H1 (cell line): ENCODE results near the gene EPDR1. TPM values are rescaled to one million over a fixed set of nuclear protein-coding genes. Genes with fewer than 3 reads are reported as not detected.

Experiments used
- CTCF ChIA-PET: fragments of 300-600 bp; sonication (Branson Sonifier 250); formaldehyde crosslinking; loops from one replicate; lab custom pipeline; 2021; ENCODE audit not compliant: partially characterized antibody; lab: Charles Lee
- POLR2A ChIA-PET: fragments of 300-600 bp; sonication (Branson Sonifier 250); formaldehyde crosslinking; loops from one replicate; lab custom pipeline; 2021; ENCODE audit warnings: inconsistent platforms; ENCODE audit not compliant: partially characterized antibody; lab: Charles Lee
- DNase-seq, 2 experiments: peaks; one replicate each; pipeline versions ENCODE4 v3.0.0 to v3.0.0-alpha.2; 2010 to 2022; ENCODE audit warnings: low spot score in 2 of 2, low read depth in 1 of 2, mixed read lengths in 1 of 2
- FAIRE-seq: peaks from 2 replicates; lab custom pipeline; 2011; peaks lifted over from hg19 to GRCh38; lab: Jason Lieb, UNC
- H2AFZ ChIP-seq: 2 replicates; pipeline ENCODE4 v1.8.1; 2012; ENCODE audit warnings: low read length, inconsistent platforms
- H2AK5ac ChIP-seq: 2 replicates; pipeline ENCODE4 v1.6.1; 2013; ENCODE audit warnings: low read depth, low read length
- H2BK120ac ChIP-seq: replicated peaks from 2 replicates; pipeline ENCODE3; 2013; ENCODE audit warnings: low read depth, low read length, inconsistent platforms
- H2BK12ac ChIP-seq: 2 replicates; pipeline ENCODE4 v1.6.1; 2013; ENCODE audit warnings: low read depth, low read length
- H2BK15ac ChIP-seq: 2 replicates; pipeline ENCODE4 v1.6.1; 2013; ENCODE audit warnings: low read length
- H2BK20ac ChIP-seq: 2 replicates; pipeline ENCODE4 v1.6.1; 2013; ENCODE audit warnings: low read length
- H2BK5ac ChIP-seq: 2 replicates; pipeline ENCODE4 v1.6.1; 2013; ENCODE audit warnings: low read depth, low read length
- H3K14ac ChIP-seq: 2 replicates; pipeline ENCODE4 v1.6.1; 2013; ENCODE audit warnings: inconsistent platforms; ENCODE audit not compliant: insufficient read length
- H3K18ac ChIP-seq: 2 replicates; pipeline ENCODE4 v1.6.1; 2013; ENCODE audit warnings: low read length; ENCODE audit errors: extremely low read depth
- H3K23ac ChIP-seq: 2 replicates; pipeline ENCODE4 v1.6.1; 2013; ENCODE audit warnings: inconsistent platforms; ENCODE audit not compliant: insufficient read length
- H3K23me2 ChIP-seq: 2 replicates; pipeline ENCODE4 v1.6.1; 2013; ENCODE audit warnings: low read depth, low read length
- H3K27ac ChIP-seq: 2 replicates; pipeline ENCODE4 v1.6.1; 2011; ENCODE audit warnings: low read depth, low read length, inconsistent platforms
- H3K27me3 ChIP-seq, 4 experiments: replicated peaks in 1 of 4; 1 replicate in 1 of 4; 2 replicates in 3 of 4; pipeline versions ENCODE4 v1.6.1 to v1.8.1; 2011 to 2013; ENCODE audit warnings: low read length in 3 of 4, mild to moderate bottlenecking in 3 of 4, inconsistent platforms in 2 of 4, mixed read lengths in 2 of 4, moderate library complexity in 1 of 4; ENCODE audit not compliant: control insufficient read depth in 3 of 4, insufficient read depth in 3 of 4; ENCODE audit errors: extremely low read depth in 1 of 4
- H3K36me3 ChIP-seq, 4 experiments: 2 replicates each; pipeline versions ENCODE4 v1.6.1 to v1.8.1; 2011 to 2013; ENCODE audit warnings: mild to moderate bottlenecking in 4 of 4, low read length in 3 of 4, moderate library complexity in 2 of 4, control low read depth in 1 of 4, inconsistent platforms in 1 of 4; ENCODE audit not compliant: insufficient read depth in 4 of 4, control insufficient read depth in 2 of 4
- H3K4ac ChIP-seq: replicated peaks from 2 replicates; pipeline ENCODE3; 2013; ENCODE audit warnings: low read length, low read depth, mixed read lengths, inconsistent platforms; ENCODE audit not compliant: insufficient read length
- H3K4me1 ChIP-seq, 4 experiments: replicated peaks in 1 of 4; 1 replicate in 1 of 4; 2 replicates in 3 of 4; pipeline versions ENCODE4 v1.6.1 to v1.8.1; 2011 to 2013; ENCODE audit warnings: low read length in 3 of 4, inconsistent platforms in 2 of 4, mixed read lengths in 1 of 4; ENCODE audit not compliant: insufficient read depth in 4 of 4, control insufficient read depth in 3 of 4
- H3K4me2 ChIP-seq, 2 experiments: 2 replicates each; pipeline versions ENCODE4 v1.6.1 to v1.8.1; 2011 to 2013; ENCODE audit warnings: low read depth in 2 of 2, low read length in 2 of 2, control low read depth in 1 of 2, inconsistent platforms in 1 of 2, mild to moderate bottlenecking in 1 of 2; ENCODE audit not compliant: insufficient read depth in 1 of 2
- H3K4me3 ChIP-seq, 4 experiments: fragments of 200-600, 300-600 bp in 1 of 4; sonication (generic), shearing (Covaris generic), sonication (Bioruptor Twin) in 1 of 4; 2 replicates each; pipeline versions ENCODE4 v1.5.1 to v1.8.1; 2011 to 2016; ENCODE audit warnings: low read length in 4 of 4, low read depth in 3 of 4, control low read depth in 2 of 4, inconsistent platforms in 2 of 4, mild to moderate bottlenecking in 2 of 4, mixed read lengths in 1 of 4, moderate library complexity in 1 of 4; ENCODE audit not compliant: insufficient read depth in 2 of 4; ENCODE audit errors: extremely low read depth in 1 of 4
- H3K56ac ChIP-seq: replicated peaks from 2 replicates; pipeline ENCODE3; 2013; ENCODE audit warnings: low read depth, mild to moderate bottlenecking, mixed read lengths, low read length, inconsistent platforms; ENCODE audit not compliant: insufficient read length
- H3K79me1 ChIP-seq: 2 replicates; pipeline ENCODE4 v1.6.1; 2013; ENCODE audit warnings: low read depth, low read length, control low read depth
- H3K79me2 ChIP-seq, 2 experiments: 2 replicates each; pipeline versions ENCODE4 v1.6.1 to v1.8.1; 2012 to 2013; ENCODE audit warnings: low read length in 2 of 2, mild to moderate bottlenecking in 2 of 2, inconsistent platforms in 1 of 2; ENCODE audit not compliant: insufficient read depth in 2 of 2, control insufficient read depth in 1 of 2
- H3K9ac ChIP-seq, 4 experiments: replicated peaks in 1 of 4; 1 replicate in 1 of 4; 2 replicates in 3 of 4; pipeline versions ENCODE4 v1.6.1 to v1.8.1; 2011 to 2013; ENCODE audit warnings: low read depth in 3 of 4, low read length in 3 of 4, control low read depth in 2 of 4, mild to moderate bottlenecking in 2 of 4, moderate library complexity in 2 of 4, inconsistent platforms in 1 of 4; ENCODE audit errors: extremely low read depth in 1 of 4
- H3K9me3 ChIP-seq, 2 experiments: 2 replicates each; pipeline versions ENCODE4 v1.6.1 to v1.8.1; 2012 to 2013; ENCODE audit warnings: mild to moderate bottlenecking in 2 of 2, moderate library complexity in 2 of 2, control low read depth in 1 of 2, inconsistent platforms in 1 of 2, low read depth in 1 of 2, low read length in 1 of 2, mixed read lengths in 1 of 2; ENCODE audit not compliant: insufficient read depth in 2 of 2
- H4K20me1 ChIP-seq, 2 experiments: replicated peaks in 1 of 2; 2 replicates each; pipeline versions ENCODE3 to v1.8.1; 2011 to 2013; ENCODE audit warnings: inconsistent platforms in 2 of 2, low read length in 2 of 2, mild to moderate bottlenecking in 1 of 2; ENCODE audit not compliant: insufficient read depth in 2 of 2, control insufficient read depth in 1 of 2
- H4K5ac ChIP-seq: 2 replicates; pipeline ENCODE4 v1.6.1; 2013; ENCODE audit warnings: low read length, low read depth, mixed read lengths, inconsistent platforms; ENCODE audit not compliant: insufficient read length
- H4K8ac ChIP-seq: 2 replicates; pipeline ENCODE4 v1.8.0; 2013; ENCODE audit warnings: mild to moderate bottlenecking, moderate library complexity, low read length, inconsistent platforms; ENCODE audit not compliant: insufficient read depth; ENCODE audit errors: extremely low read depth
- H4K91ac ChIP-seq: replicated peaks from 2 replicates; pipeline ENCODE3; 2013; ENCODE audit warnings: low read length, mixed read lengths, inconsistent platforms; ENCODE audit not compliant: insufficient read length
- ATF3 ChIP-seq: IDR thresholded peaks from 2 replicates; pipeline ENCODE4 v1.6.1; 2011; ENCODE audit warnings: low read depth, mild to moderate bottlenecking, low read length; ENCODE audit not compliant: insufficient read depth
- BACH1 ChIP-seq: IDR thresholded peaks from 2 replicates; pipeline ENCODE4 v1.6.1; 2012; ENCODE audit warnings: low read length, improper control_type of control experiment
- CTBP2 ChIP-seq: IDR thresholded peaks from 2 replicates; pipeline ENCODE4 v1.7.0; 2011; ENCODE audit warnings: borderline replicate concordance, mild to moderate bottlenecking, moderate library complexity, mixed read lengths, low read length; ENCODE audit not compliant: insufficient read depth, insufficient read length
- EGR1 ChIP-seq: IDR thresholded peaks from 2 replicates; pipeline ENCODE4 v1.6.1; 2011; ENCODE audit warnings: low read depth, low read length, borderline replicate concordance
- GTF2F1 ChIP-seq: IDR thresholded peaks from 2 replicates; pipeline ENCODE4 v1.6.1; 2012; ENCODE audit warnings: low read depth, low read length, improper control_type of control experiment, borderline replicate concordance
- KDM1A ChIP-seq: fragments of 200-600, 300-600 bp; sonication (generic); IDR thresholded peaks from 2 replicates; pipeline ENCODE4 v1.7.1; 2016; ENCODE audit warnings: mild to moderate bottlenecking, low read length, borderline replicate concordance
- MAFK ChIP-seq: IDR thresholded peaks from 2 replicates; pipeline ENCODE4 v1.6.1; 2012; ENCODE audit warnings: low read depth, mild to moderate bottlenecking, improper control_type of control experiment, low read length
- RBBP5 ChIP-seq: IDR thresholded peaks from 2 replicates; pipeline ENCODE4 v1.7.1; 2012; ENCODE audit warnings: low read depth, mild to moderate bottlenecking, inconsistent platforms, low read length, moderate library complexity, borderline replicate concordance
- SIRT6 ChIP-seq: IDR thresholded peaks from one replicate; pipeline ENCODE4 v1.7.1; 2012; ENCODE audit warnings: low read length, inconsistent platforms
- SRF ChIP-seq: IDR thresholded peaks from 2 replicates; pipeline ENCODE4 v1.6.1; 2011; ENCODE audit warnings: mild to moderate bottlenecking, low read depth, low read length, moderate library complexity
- TAF7 ChIP-seq: optimal IDR thresholded peaks from 2 replicates; pipeline ENCODE3; 2011; ENCODE audit warnings: low read depth, mild to moderate bottlenecking, inconsistent platforms, low read length, moderate library complexity, borderline replicate concordance
- TBP ChIP-seq: IDR thresholded peaks from 2 replicates; pipeline ENCODE4 v1.6.1; 2011; ENCODE audit warnings: low read depth, low read length, improper control_type of control experiment
- WGBS, 2 experiments: shearing (Covaris generic) in 1 of 2; methylation state at CpG; one replicate each; pipeline versions ENCODE4 v1.1.6 to v1.1.7; 2013 to 2015; ENCODE audit warnings: low lambda C conversion rate in 2 of 2, mixed read lengths in 2 of 2, inconsistent platforms in 1 of 2, low coverage in 1 of 2, missing lambda C conversion rate in 1 of 2; ENCODE audit not compliant: insufficient replicate concordance in 2 of 2, insufficient coverage in 1 of 2, insufficient read length in 1 of 2; ENCODE audit errors: extremely low coverage in 1 of 2, missing lambda C conversion rate in 1 of 2; 5-methylcytosine and 5-hydroxymethylcytosine counted together
- polyA plus RNA-seq, 7 experiments: library from polyadenylated mRNA; depleted of rRNA in 3 of 7; stranded (reverse) in 5 of 7; unstranded in 2 of 7; fragments of >200 nt in 5 of 7; fragments of 200-250 nt in 2 of 7; gene quantifications; 1 replicate in 5 of 7; 2 replicates in 1 of 7; 4 replicates in 1 of 7; pipeline versions ENCODE4 v1.2.1 to v1.2.3, GENCODE V29; 2011 to 2013; ENCODE audit warnings: missing spikeins in 2 of 7, mixed read lengths in 2 of 7
- total RNA-seq: library from RNA; stranded (reverse); fragmentation: NEBNext Ultra II Directional; extraction: Animal tissue kit (Norgen Biotek cat#: 25700); gene quantifications from 2 replicates; pipeline ENCODE4 v1.2.1, GENCODE V29; 2021

EPDR1 gene
- total and polyA plus RNA-seq, 2 of the 8 experiments (the other 6 are each of a cell fraction or from before 2014, with no cell fraction given): 6.4 to 8.2 TPM

DNA sequence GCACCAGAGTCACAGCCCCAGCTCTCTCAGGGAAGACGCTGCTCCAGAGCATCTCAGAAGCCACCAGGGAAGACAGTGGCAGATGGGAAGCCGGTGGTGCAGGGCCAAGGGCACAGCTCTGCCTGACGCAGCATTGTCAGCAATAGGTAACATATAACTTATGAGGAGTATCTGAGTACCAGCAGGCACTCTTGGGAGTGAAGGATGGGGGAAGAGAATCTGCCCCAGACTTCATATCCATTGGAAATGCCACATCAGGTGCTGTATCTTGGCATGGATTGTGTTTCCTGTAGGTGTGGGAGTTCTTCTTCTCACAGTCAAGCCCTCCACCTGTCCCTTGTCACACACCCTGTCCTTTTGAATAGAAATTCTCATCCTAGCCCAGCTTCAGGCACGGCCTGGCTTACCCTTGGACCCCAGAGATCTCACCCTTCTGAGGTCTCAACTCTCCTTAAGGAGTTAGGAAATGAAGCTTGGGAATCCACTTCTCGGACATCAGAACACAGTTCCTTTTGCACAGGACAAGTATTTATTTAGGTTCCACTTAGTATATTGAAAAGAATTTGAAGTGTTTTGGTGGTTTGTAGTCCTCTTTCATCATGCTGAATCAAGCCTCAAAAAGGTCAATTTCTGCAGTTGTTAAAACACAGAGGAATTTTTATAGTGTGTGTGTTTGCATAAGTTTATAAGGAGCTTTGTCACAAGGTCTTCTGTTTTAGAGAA, 9.9 kb downstream of the EPDR1 start:
- FAIRE-seq: no peak
- H3K4me2 ChIP-seq: no peak overlapping the region
- H2BK20ac ChIP-seq: no peak overlapping the region
- no peak overlapping the region for H2BK15ac ChIP-seq
- no peak overlapping the region for H3K9ac ChIP-seq
- H3K79me2 ChIP-seq: no peaks in the 10 kb centered on the region
- H2BK5ac ChIP-seq: no peak overlapping the region
- no peak overlapping the region for H3K56ac ChIP-seq
- H3K36me3 ChIP-seq: 0 out of 8 replicates have a peak, but pooled peaks cover 0 to 2% (median 0%) of the 10 kb centered on the region in 4 experiments
- no peak overlapping the region for H4K8ac ChIP-seq
- H3K4me1 ChIP-seq: no peaks in the 10 kb centered on the region
- no peak overlapping the region for H2AFZ ChIP-seq
- H4K91ac ChIP-seq: no peak overlapping the region
- H3K79me1 ChIP-seq: no peaks in the 10 kb centered on the region
- no peak overlapping the region for H3K23ac ChIP-seq
- DNase-seq: no peak
- H3K23me2 ChIP-seq: no peaks in the 10 kb centered on the region
- H2AK5ac ChIP-seq: no peak overlapping the region
- no peak overlapping the region for H3K14ac ChIP-seq
- H3K18ac ChIP-seq: no peak overlapping the region
- no peaks in the 10 kb centered on the region for H3K27me3 ChIP-seq
- POLR2A ChIA-PET: interaction anchor here (0.7 kb wide), 1 partner anchor 18 kb away, joined by 3 read pairs; no protein-coding TSS in a partner anchor
- H4K20me1 ChIP-seq: no peaks in the 10 kb centered on the region
- H3K27ac ChIP-seq: no peak overlapping the region
- no peak overlapping the region for H4K5ac ChIP-seq
- H3K4me3 ChIP-seq: no peak overlapping the region
- H2BK12ac ChIP-seq: no peak overlapping the region
- WGBS, 2 experiments: 94% methylated on average over 5 of the region's 5 CpGs; no CpG with 5 or more reads in 1 of the 2 experiments
- H3K9me3 ChIP-seq: peaks cover 0 to 3% of the 10 kb centered on the region in 2 experiments; a peak in 2 of 4 replicates
- CTCF ChIA-PET: interaction anchor here (0.8 to 2.6 kb wide), 3 partner anchors 10 to 293 kb away, joined by 3 to 15 read pairs (median 7); partner anchors contain the start of genes EPDR1 and SFRP4
- H2BK120ac ChIP-seq: no peak overlapping the region
- no peak overlapping the region for H3K4ac ChIP-seq
- TF ChIP-seq SIRT6: no peak
- no peak for TF ChIP-seq TAF7
- TF ChIP-seq ATF3: no peak
- TF ChIP-seq EGR1: no peak
- TF ChIP-seq BACH1: no peak
- TF ChIP-seq KDM1A: no peak
- no peak for TF ChIP-seq GTF2F1
- no peak for TF ChIP-seq MAFK
- no peak for TF ChIP-seq CTBP2
- no peak for TF ChIP-seq RBBP5
- TF ChIP-seq TBP: no peak
- no peak for TF ChIP-seq SRF
